ENCODE results near the gene PRDM8. TPM values are rescaled to one million over a fixed set of nuclear protein-coding genes. Genes with fewer than 3 reads are reported as not detected.

The PRDM8 gene
- total RNA-seq, 2 donors from 2014 or later, result 0.82 to 1.6 TPM

DNA sequence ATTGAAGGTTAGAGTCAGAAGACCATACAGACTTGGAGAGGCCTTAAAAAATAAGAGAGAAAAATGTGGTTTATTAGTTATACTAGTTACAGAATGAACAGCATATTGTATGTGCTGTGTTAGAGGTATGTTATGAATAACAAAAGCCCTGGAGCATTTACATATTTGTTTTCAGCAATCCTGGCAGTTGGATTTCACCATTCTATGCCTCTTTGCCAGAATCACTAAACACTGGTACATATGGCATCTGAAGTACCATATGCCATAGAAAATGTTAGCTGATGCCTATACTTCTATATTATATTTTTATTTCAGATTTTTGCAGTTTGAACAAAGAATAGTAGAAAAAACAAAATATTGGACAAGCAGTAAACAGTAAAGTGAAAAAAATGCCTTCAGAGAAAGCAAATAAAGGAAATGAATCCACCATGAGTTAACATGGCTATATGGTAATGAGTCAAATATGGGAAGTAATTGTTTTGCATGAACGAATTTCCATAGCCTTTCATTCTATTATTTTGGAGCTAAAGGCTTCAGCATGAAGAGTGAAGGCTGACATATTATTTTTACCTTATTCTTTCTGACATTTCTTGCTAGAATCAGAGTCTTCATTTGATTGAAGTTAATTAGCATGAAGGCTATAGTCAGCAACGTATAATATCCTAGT, 41.9 kb upstream of the PRDM8 start:
- no peaks in the 10 kb centered on the region for H3K27me3 ChIP-seq
- H3K4me3 ChIP-seq, result no peak overlapping the region
- H3K4me1 ChIP-seq, result no peaks in the 10 kb centered on the region
- no peak overlapping the region for H3K9ac ChIP-seq (ENCODE audit: low read depth in 2 of 2, low read length in 2 of 2)
- no peak for TF ChIP-seq CTCF (IDR thresholded peaks at IDR 0.05)
- no peaks in the 10 kb centered on the region for H3K9me3 ChIP-seq
- no peaks in the 10 kb centered on the region for H3K36me3 ChIP-seq
- H3K27ac ChIP-seq, result no peak overlapping the region
- DNase-seq, result no peak
- intact Hi-C loops (cut with DNase I), result no loop called here

GRCh38 chr4:80156410-80156809, 40.9 kb upstream of the PRDM8 start:
- Histone ChIP-seq H3K4me3 (no peak overlapping the region), H3K36me3 (no peaks in the 10 kb centered on the region), H3K27ac (no peak overlapping the region), H3K9ac (ENCODE audit: low read depth in 2 of 2, low read length in 2 of 2) (no peak overlapping the region), H3K4me1 (no peaks in the 10 kb centered on the region), H3K27me3 (no peaks in the 10 kb centered on the region), H3K9me3 (no peaks in the 10 kb centered on the region)
- intact Hi-C loops (cut with DNase I), result no loop called here
- TF ChIP-seq CTCF (IDR thresholded peaks at IDR 0.05), result no peak
- DNase-seq, result no peak

- H3K9me3 ChIP-seq, result no peaks in the 10 kb centered on the region
- no peaks in the 10 kb centered on the region for H3K27me3 ChIP-seq
- DNase-seq, result no peak
- no peak overlapping the region for H3K9ac ChIP-seq (ENCODE audit: low read depth in 2 of 2, low read length in 2 of 2)
- intact Hi-C loops (cut with DNase I), result no loop called here
- no peak overlapping the region for H3K4me3 ChIP-seq
- no peak overlapping the region for H3K27ac ChIP-seq
- H3K36me3 ChIP-seq, result no peaks in the 10 kb centered on the region
- no peaks in the 10 kb centered on the region for H3K4me1 ChIP-seq
- TF ChIP-seq CTCF (IDR thresholded peaks at IDR 0.05), result no peak
Observed at GRCh38 chr4:80161413-80162058, 35.8 kb upstream of the PRDM8 start.

- Histone ChIP-seq H3K27ac (no peak overlapping the region), H3K4me3 (no peak overlapping the region), H3K9me3 (no peaks in the 10 kb centered on the region), H3K9ac (ENCODE audit: low read depth in 2 of 2, low read length in 2 of 2) (no peak overlapping the region), H3K4me1 (no peaks in the 10 kb centered on the region), H3K27me3 (no peaks in the 10 kb centered on the region), H3K36me3 (no peaks in the 10 kb centered on the region)
- no peak for DNase-seq
- intact Hi-C loops (cut with DNase I), result no loop called here
- TF ChIP-seq CTCF (IDR thresholded peaks at IDR 0.05), result no peak
Observed at GRCh38 chr4:80162418-80162817, 34.9 kb upstream of the PRDM8 start.

GRCh38 chr4:80165855-80166254, 31.4 kb upstream of the PRDM8 start:
- no peak for TF ChIP-seq CTCF (IDR thresholded peaks at IDR 0.05)
- intact Hi-C loops (cut with DNase I), result no loop called here
- H3K9me3 ChIP-seq, result no peaks in the 10 kb centered on the region

More at GRCh38 chr4:80165855-80166254, 31.4 kb upstream of the PRDM8 start:
- no peak for DNase-seq
- Histone ChIP-seq H3K36me3 (no peaks in the 10 kb centered on the region), H3K4me1 (no peaks in the 10 kb centered on the region), H3K4me3 (no peak overlapping the region), H3K27me3 (no peaks in the 10 kb centered on the region), H3K27ac (no peak overlapping the region), H3K9ac (ENCODE audit: low read depth in 2 of 2, low read length in 2 of 2) (no peak overlapping the region)
